ENCODE results near the gene TRAPPC1. TPM values are rescaled to one million over a fixed set of nuclear protein-coding genes. Genes with fewer than 3 reads are reported as not detected.

Gene TRAPPC1
- total and polyA plus RNA-seq, 3 donors from 2014 or later, result 76.1 to 115 (median 96.1) TPM

GRCh38 chr17:7887482-7888183, 44.1 kb downstream of the TRAPPC1 start:
- DNase-seq, result peak; percentile 95
- H3K4me1 ChIP-seq, result peaks cover 49% of the 10 kb centered on the region
- 1 to 2% methylated on average over 30 to 35 of the region's 35 CpGs for WGBS, 2 donors
- peak overlapping the region; percentile 87 to 91 for H3K27ac ChIP-seq
- no peaks in the 10 kb centered on the region for H3K9me3 ChIP-seq
- H3K27me3 ChIP-seq, result no peaks in the 10 kb centered on the region
- TF ChIP-seq POLR2A (IDR thresholded peaks at IDR 0.05) (peak; percentile 0), CTCF (IDR thresholded peaks at IDR 0.05) (no peak)
- peak overlapping the region; percentile 27 to 74 for H3K4me3 ChIP-seq
- H3K36me3 ChIP-seq (ENCODE audit: low read depth, missing control alignments), result no peaks in the 10 kb centered on the region
- intact Hi-C loops (cut with DNase I; ENCODE audit: low total_unique reads), result no loop called here

GRCh38 chr17:7887038-7887481, 44.7 kb downstream of the TRAPPC1 start:
- DNase-seq, result no peak
- WGBS, 2 donors, result 0 to 2% methylated on average over 8 of the region's 8 CpGs
- intact Hi-C loops (cut with DNase I; ENCODE audit: low total_unique reads), result no loop called here

GRCh38 chr17:7886227-7887037, 45.3 kb downstream of the TRAPPC1 start:
- Histone ChIP-seq H3K9me3 (no peaks in the 10 kb centered on the region), H3K4me1 (peaks cover 49% of the 10 kb centered on the region), H3K27ac (peak overlapping the region; percentile 87 to 91), H3K4me3 (peak overlapping the region; percentile 74 to 78), H3K27me3 (no peaks in the 10 kb centered on the region), H3K36me3 (ENCODE audit: low read depth, missing control alignments) (no peaks in the 10 kb centered on the region)
- WGBS, 2 donors, result 1 to 2% methylated on average over 15 to 30 of the region's 30 CpGs
- intact Hi-C loops (cut with DNase I; ENCODE audit: low total_unique reads), result no loop called here
- DNase-seq, result peak; percentile 60
- TF ChIP-seq POLR2A (IDR thresholded peaks at IDR 0.05) (no peak), CTCF (IDR thresholded peaks at IDR 0.05) (no peak)

More at GRCh38 chr17:7887038-7887481, 44.7 kb downstream of the TRAPPC1 start:
- Histone ChIP-seq H3K4me1 (peaks cover 49% of the 10 kb centered on the region), H3K4me3 (peak overlapping the region; percentile 27 to 74), H3K27me3 (no peaks in the 10 kb centered on the region), H3K36me3 (ENCODE audit: low read depth, missing control alignments) (no peaks in the 10 kb centered on the region), H3K27ac (peak overlapping the region; percentile 87 to 91), H3K9me3 (no peaks in the 10 kb centered on the region)
- TF ChIP-seq CTCF (IDR thresholded peaks at IDR 0.05), result peak in 1 of 3 experiments; percentile 15
- TF ChIP-seq POLR2A (IDR thresholded peaks at IDR 0.05), result no peak

- no peaks in the 10 kb centered on the region for H3K27me3 ChIP-seq
- H3K4me3 ChIP-seq, result peak overlapping the region; percentile 74 to 78
- 0% methylated on average over 19 to 51 of the region's 64 CpGs for WGBS, 2 donors
- TF ChIP-seq POLR2A (IDR thresholded peaks at IDR 0.05) (no peak), CTCF (IDR thresholded peaks at IDR 0.05) (no peak)
- intact Hi-C loops (cut with DNase I; ENCODE audit: low total_unique reads), result no loop called here
- peaks cover 49% of the 10 kb centered on the region for H3K4me1 ChIP-seq
- peak; percentile 56 for DNase-seq
- no peaks in the 10 kb centered on the region for H3K36me3 ChIP-seq (ENCODE audit: low read depth, missing control alignments)
- peak overlapping the region; percentile 87 to 91 for H3K27ac ChIP-seq
- H3K9me3 ChIP-seq, result no peaks in the 10 kb centered on the region
These were observed 46.1 kb downstream of the TRAPPC1 start for GRCh38 chr17:7885367-7886226.
